Activated T-cell treated with anti-CD3 and anti-CD28 coated beads for 4 hours (primary cell): ENCODE measurements around the gene CHD2.
"Not testable (repeated sequence)": the region's sequence is repeated elsewhere in the genome, so short reads cannot be mapped to it uniquely, and the experiment has no call there.

Experiments
- DNase-seq: peaks from one replicate; pipeline ENCODE4 v3.0.0-alpha.2; 2020

The CHD2 gene

DNA sequence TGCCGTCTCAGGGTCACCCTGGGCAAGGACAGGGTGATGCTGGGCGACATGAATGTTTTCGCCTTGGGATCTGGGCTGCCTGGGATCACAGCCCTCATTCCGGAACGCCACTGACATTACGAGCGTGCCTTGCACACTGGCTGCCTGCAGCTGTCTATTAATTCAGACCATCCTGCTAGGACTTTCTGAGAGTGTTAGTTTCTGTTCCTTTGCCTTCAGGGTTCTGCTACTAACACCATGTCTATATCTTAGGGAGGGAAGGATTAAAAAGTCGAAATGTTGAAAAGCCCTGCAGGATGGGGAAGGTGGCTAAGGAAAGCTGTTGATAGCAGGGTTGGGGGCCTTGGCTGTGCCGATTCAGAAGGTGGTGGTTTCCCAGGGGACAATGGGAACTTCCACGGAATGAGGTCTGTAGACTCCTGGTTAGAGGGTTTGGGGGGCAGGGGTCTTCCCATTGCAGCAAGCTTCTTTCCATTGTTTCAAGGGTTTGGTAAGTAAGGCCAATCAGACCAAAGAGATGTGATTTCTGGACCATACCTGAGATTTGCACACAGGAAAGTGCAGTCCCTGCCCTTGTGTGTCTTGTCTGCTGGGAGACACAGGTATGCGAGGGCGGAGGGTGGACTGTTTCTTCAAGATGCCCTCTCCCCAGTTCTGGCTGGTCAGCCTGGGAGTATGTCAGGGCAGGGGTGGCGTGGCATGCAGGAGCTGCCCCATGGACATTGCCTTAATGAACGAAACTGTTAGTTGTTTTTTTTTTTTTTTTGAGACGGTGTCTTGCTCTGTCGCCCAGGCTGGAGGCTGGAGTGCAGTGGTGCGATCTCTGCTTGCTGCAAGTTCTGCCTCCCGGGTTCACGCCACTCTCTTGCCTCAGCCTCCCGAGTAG lies 137.9 kb downstream of the CHD2 start:
- DNase-seq = no peak

DNA sequence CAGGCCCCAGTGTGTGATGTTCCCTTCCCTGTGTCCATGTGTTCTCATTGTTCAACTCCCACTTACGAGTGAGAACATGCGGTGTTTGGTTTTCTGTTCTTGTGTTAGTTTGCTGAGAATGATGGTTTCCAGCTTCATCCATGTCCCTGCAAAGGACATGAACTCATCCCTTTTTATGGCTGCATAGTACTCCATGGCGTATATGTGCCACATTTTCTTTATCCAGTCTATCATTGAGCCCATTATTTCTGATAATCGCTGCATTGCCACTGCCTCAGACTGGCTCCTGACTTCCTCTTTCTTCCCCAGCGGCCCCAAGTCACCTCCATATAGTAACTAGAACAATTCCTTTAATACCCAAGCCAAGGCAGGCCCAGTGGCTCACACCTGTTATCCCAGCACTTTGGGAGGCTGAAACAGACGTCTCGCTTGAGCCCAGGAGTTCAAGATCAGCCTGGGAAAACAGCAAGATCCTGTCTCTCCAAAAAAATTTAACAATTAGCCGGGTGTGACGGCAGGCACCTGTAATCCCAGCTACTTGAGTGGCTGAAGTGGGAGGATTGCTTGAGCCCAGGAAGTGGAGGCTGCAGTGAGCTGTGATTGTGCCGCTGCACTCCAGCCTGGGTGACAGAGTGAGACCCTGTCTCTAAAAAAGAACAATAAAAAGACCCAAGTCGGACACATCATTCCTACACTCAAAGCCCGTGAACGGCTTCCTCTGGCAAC lies 139.6 kb downstream of the CHD2 start:
- not testable (repeated sequence) for DNase-seq

DNA sequence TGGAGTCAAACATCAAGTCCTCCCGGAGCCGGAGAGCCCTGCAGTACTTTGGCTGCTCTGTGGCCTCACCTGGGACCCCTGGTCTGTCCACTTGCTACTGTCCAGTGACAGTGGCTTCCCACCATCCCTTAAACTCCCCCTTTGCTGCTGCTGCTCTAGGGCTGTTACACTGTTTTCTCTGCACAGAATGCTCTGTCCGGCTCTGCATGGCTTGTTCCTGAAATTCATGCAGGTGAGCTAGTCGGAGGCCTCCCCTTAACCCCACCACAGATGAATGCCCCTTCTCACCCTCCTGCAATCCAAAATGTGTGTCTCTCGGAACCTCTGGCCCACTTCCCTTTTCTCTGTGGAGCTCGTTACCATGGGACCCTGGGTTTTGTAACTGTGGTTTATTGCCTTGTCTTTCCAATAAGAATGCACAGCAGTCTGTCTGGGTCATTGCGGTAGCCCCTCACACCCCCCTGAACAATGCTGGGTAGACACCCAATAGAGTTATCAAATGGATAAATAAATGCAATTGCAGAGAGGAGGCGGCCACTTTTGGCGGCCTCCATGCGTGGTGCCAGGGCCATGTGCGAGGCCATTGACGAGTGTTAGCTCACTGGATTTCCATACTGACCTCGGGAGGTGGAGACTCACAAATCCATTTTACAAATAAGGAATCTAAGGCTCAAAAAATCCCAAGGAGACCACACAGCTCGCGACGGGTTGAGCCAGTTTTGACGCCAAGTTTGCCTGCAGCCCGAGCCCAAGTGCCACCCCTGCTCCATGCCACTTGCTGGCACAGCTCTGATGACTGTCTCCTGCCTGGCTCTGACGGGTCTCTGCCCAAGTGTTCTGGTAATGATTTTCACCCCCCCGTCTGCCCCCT lies 140.4 kb downstream of the CHD2 start:
- DNase-seq = no peak

DNA sequence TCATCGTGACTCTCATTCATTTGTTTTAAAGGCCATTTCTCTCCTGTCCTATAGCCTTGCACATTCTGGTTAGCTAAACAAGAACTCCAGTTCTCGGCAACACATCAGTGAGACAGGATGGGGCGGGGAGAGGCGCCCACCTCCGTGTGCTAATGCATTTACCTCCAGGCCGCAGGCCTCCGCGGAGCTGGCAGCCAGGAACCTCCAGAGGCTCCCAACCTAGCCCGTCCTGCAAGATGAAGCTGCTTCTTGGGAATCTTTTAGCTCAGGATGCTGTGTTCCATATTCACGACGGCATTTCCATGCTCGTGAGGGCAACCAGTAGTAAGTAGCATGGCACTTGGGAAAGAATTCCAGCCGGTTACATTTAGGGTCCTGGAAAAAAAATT lies 141.0 kb downstream of the CHD2 start:
- no peak for DNase-seq

DNA sequence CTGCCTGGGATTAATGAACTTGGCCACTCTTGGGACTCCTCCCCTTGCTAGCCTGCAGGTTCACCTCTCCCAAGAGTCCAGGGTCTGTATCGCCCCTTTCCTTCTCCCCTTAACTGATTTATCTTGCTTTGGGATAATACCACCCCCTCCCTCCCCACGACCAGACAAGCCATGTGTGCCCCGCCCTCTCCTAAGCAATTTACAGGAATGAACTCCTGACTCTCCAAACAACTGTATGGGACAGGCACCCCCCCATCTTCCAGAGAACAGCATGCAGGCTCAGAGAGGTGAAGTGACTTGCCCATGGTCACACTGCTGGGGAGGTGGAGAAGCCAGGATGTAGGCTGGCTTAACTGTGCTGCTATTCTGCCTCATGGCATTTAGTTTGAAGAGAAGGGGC lies 142.1 kb downstream of the CHD2 start:
- no peak for DNase-seq

DNA sequence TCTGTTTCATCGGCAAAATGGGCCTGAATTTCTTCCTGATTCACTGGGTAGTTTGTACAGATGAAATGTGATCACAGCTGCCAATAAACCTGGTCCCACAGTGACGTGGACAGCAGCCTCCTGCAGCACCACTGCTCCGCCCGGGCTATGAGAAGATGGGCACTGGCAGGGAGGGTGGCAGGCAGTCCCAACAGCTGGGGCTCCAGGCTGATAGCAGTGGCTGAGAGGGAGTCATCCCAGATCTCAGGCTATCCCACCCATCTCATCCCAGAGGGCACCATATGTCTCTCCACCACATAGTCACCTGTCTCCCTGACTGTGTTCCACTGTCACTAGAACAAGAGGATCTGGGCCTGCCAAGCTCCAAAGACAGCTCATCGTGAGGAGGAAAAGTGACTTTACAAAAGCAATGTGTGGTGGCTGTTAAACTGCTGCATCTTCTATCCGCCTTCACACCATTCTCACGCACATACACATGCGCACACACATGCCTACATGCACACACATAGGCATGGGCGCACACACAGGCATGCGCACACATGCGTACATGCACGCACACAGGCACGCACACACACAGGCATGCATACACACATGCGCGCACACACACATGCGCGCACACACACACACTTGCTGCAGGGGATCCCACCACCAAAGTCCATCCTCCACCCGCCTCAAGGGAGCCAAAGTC lies 142.7 kb downstream of the CHD2 start:
- DNase-seq = no peak

DNA sequence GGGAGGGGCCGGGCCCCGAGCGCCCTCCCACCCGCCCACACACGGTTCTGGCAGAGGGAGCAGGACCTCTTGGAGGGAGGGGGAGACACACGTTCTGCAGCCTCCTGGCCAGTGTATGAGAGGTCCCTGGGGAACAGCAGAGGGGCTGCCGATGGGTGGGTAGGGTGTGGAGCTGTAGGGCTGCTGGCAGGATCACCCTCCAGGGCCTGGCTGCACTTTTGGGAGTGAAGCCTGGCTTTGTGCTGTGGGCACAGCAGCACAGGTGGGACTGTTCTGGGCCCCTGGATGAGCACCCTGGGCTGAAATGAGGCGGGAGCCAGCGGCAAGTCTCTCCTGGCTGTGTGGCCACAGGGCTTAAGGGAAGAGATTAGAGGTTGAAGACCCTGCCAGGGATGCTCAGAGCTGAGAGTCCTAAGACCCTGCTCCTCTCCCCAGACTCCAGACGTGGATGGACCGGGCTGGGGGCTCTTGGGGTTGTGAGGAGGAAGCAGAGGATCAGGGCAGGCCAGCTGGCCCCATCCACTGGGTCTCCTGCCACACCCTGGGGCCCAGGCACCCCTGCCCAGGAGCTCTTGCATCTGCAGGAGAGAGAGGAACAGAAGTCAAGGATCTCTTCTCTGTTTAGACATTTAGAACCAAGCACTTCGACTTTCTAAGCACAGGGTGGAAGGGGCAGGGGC lies 143.6 kb downstream of the CHD2 start:
- no peak for DNase-seq

DNA sequence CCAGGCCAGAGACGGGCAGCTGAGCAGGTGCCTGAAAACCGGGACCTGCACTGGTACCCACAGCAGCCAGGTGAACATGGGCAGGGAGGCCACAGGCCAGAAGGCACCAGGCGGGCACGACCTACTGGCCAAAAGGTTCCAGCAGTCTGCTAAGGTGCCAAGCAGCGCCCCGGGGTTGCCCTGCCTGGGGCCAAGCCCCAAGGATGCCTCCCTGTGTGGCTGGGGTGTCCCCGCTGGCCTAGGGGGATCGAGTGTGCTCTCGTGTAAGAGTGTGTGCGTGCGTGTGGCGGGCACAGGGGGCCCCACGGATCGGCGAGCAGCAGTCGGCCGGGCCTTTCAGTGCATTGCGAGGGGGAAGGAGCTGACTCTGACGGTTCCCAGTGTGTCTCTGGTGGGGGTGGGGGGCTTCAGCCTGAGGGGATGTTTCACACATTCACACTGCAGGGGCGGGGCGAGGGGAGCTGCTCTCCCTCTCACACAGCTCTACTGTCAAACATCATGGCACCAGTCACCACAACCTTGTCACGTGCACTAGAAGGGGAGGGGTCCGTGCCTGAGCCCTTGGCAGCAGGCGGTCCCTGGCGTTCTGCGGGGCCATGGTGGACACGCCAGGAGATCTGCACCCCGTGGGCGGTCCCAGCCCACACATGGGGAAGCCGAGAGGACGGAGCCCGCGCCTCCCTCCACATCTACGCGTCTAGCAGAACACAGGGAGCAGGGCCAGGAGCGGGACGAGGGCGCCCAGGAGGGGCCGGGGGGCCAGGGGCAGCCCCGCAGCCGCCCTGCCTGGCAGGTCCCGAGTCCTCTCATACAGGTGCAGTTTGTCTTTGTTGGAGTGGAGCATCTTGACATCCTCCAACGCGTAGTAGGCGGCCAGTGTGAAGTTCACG lies 144.4 kb downstream of the CHD2 start:
- no peak for DNase-seq

DNA sequence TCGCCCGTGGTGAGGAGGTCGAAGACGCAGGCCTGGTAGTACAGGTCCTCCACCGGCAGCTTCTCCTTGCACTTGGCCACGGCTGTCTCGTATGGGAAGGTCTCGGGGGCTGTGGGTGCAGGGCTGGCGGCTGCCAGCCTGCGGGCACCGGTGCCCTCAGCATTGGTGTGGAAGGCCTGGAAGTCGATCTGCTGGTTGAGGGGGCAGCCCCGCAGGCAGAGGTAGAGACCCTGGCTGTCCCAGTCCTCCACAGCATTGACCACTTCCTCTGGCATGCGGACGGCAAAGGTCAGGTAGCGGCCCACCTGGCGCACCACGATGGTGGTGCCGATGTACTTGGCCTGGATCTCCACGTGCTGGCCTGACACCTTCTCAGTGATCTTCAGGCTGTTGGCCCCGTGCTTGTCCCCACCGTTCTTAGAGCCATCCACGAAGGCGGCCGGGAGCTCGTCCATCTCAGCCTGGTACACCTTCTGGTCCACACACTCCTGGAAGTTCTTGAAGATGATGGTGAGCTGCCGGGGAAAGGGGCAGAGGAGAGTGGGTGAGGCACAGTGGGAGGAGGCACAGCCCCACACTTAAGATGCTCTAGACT lies 145.2 kb downstream of the CHD2 start:
- no peak for DNase-seq

DNA sequence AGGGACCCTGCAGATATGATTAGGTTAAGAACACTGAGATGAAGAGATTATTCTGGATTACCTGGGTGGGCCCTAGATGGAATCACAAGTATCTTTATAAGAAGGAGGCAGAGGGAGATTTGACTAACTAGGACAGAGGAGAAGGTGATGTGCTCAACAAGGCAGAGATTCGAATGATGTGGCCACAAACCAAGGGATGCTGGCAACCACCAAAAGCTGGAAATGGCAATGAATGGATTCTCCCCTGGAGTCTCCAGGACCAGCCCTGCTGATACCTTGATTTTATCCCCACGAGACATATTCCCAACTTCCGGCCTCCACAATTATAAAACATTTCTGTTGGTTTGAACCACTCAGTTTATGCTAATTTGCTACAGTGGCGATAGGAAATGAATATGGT lies 146.0 kb downstream of the CHD2 start:
- no peak for DNase-seq

DNA sequence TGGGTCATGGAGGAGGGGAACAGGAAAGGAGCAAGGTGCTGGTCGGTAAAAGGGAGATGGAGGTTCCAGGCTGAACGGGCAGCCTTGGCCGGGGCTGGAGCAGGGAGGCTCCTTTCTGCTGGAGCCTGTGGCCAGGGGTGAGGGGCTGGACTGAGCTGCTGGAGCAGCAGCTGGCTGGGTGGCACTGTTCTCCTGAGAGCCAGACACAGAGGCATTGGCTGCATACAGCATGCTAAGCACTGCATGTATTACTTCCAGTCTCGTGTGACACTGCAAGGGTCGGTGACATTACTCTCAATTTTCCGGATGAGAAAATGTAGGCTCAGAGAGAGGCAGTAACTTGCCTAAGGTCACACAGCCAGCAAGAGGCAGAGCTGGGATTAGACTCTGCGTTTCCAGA lies 146.6 kb downstream of the CHD2 start:
- no peak for DNase-seq

DNA sequence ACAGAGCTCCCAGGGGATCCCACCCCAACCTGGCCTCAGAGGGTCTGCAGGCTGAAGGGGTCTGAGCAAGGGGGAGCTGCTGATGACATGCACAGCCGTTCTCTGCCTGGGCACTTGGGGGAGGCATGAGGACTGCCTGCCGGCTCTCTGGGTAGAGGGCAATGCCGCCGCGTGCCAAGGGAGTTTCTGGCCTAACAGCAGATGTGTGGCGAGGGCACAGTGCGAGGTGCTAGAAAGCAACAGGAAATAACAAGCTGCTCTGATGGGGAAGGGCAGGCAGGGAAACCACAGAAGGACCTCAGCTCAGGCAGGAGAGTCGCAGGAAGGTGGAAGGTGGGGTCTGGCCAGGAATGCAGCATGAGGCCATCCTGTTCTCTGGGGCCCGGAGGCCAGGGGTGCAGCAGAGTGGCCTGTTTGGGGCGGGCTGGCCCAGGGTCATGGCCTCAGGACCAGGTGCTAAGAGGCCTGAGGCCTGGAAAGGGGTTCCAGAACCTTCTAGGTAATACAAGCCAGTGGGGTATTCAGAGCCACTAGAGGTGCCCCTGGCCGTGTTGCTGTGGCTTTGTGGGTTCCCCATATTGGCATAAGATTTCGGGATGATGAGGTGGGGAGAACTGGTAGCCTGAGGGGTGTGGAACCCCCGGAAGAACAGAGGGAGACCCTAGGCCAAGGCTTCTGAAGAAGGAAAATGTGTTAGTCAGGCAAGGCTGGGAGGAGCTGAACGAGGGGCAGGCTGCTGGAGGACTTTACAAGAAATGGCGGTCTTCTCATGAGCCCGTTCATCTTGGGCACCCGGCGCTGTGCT lies 147.7 kb downstream of the CHD2 start:
- no peak for DNase-seq

DNA sequence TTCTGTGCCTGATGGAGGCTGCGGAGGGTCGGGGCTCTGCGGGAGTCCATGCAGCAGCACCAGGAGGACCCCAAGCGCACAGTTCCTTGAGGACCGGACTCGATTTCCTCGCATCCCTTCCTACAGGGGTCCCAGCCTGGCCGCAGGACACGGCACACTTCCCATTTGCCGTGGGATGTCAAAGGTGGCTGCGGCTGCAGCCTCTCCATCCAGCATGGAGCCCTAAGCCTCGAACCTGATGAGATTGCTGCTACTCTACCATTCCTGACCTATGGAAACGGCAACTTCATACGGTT lies 148.2 kb downstream of the CHD2 start:
- DNase-seq = no peak

DNA sequence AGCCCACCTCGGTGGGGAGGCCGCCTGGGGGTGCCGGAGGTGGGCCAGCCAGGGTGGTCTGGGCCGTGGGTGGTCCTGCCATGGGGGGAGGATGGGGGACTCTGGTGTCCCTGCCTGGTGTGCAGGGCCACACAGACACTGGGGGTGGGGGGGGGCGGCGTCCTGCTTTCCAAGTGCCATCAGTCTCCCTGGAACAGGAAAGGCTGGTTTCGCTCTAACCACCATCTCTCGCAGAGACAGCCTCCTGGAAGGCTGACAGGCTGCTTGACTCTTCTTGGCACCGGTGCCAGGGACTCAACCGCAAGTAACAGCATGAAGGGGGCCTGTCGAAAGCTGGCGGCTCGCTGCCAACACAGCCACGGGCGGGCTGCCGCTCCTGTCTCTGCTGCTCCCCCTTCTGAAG lies 148.6 kb downstream of the CHD2 start:
- no peak for DNase-seq

DNA sequence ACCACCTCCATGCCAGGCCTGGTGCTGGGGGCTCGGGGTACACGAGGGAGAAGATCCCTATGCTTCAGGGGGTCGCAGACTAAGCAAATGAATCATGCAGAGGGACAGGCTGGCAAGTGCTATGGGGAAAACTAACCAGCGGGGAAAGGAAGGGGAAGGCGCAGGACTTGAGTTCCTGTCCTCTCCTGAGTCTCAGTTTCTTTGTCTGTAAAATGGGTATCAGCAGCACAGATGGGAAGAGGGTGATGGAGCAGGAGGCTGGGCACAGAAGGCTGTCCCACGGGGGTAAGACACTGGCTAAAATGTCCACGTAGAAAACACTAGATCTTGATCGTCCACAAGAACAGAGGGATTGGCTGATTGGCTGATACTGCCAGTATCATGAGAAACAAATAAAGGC lies 149.1 kb downstream of the CHD2 start:
- no peak for DNase-seq

DNA sequence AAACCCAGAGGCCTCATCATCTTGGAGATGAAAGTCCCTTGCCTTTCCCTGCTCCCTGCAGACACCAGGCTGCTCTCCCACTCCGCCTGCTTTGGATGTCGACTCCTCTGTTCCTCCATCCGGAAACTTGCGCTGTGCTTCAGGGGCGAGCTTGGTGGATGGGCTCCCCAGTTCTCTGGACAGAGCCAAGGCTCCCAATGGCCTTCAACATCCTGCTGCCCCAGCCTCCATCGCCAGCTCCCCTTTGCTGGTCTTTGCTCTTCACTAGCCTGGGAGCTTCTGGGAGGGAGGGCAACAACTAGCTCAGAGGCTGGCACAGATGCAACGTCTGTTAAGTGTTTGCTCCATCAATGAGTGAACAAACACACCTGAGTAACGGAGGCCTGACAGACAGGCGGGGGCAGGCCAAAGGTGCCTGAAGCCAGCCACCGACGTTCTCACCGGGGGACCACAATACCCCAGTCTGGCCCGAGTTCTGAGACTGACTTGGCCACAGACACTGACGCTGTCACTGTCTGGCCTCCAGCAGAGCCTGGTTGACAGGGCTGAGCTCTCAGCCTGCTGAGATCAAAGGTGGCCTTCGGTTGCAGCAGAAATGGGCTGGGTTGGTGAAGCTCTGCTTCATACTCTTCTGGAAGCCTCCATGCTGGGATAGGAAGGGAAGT lies 149.9 kb downstream of the CHD2 start:
- no peak for DNase-seq

DNA sequence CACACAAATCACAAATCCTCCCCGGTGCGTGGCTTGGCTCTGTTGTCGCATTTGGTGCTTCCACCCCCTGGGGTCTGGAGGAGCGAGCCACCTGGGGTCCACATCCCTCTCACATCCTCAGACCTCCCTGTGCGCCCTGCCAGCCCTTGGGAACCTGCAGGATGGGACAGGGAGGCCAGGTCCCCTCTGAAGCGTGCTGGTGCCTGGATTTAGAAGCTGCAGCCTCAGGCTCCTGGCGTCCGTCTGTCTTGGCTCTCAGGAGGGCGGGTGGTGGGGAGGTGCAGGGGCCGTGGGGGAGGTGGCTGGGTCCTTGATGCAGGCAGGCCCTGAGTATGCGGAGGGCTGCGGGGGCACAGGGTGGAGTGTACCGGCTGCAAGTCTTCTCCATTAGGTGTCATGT lies 150.5 kb downstream of the CHD2 start:
- no peak for DNase-seq

DNA sequence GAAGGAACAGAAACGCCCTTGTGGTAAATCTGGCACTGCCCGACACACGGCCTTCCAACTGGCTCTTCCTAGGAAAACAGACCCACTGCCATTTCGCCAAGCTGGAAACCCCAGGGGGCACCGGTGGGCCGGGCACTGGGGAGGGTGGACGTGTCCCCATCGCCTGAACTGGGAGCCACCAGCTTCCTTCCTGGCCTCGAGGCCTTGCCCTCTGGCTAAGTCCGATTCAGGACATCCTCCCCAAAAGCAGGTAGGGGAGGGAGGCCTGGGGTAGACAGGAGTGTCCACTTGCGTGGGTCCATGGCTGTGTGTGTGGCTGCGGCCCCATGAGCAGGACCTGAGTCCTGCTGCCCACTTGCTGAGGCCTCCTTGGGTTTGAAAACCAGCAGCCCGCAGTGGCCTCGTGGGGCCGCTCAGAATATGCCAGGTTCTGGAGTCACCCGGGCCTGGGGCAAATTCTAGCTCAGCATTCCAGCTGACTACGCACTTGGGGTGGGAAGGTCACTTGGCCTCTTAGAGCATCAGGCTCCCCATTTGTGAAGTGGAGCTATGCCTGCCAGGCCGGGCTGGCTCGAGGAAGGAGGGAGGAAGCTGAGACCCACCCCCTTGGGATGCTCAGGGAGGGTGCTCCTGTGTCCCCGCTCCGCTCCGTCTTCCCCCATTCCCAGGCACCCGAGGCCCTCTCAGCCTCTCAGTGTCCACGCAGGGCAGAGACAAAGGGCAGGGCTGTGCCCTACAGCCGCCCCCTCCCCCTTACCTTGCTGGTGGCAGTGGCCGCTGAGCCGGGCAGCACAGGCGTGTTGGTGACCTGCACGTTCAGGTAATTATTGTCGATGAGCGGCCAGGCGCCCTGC lies 151.3 kb downstream of the CHD2 start:
- DNase-seq = no peak
